SK-N-MC (cell line): ENCODE results near the gene ARPC4.

ENCODE experiments used
- DNase-seq: peaks from one replicate; pipeline ENCODE4 v3.0.0-alpha.2; 2011; ENCODE audit warnings: low read depth, low spot score
- H3K27ac ChIP-seq: fragments of 200-600 bp; sonication (generic); 2 replicates; pipeline ENCODE4 v1.5.1; 2016; ENCODE audit warnings: mixed run types
- H3K36me3 ChIP-seq: fragments of 200-600 bp; sonication (generic); 2 replicates; pipeline ENCODE4 v1.6.1; 2017; ENCODE audit warnings: antibody characterized with exemption, low read length, mixed read lengths; ENCODE audit not compliant: insufficient read depth
- H3K4me3 ChIP-seq: fragments of 200-600 bp; sonication (generic); 2 replicates; pipeline ENCODE4 v1.5.1; 2016
- H3K9ac ChIP-seq: fragments of 200-600 bp; sonication (generic); 2 replicates; pipeline ENCODE4 v1.8.0; 2017; ENCODE audit warnings: mixed run types, mixed read lengths; ENCODE audit not compliant: insufficient read length
- H3K9me3 ChIP-seq: fragments of 200-600 bp; sonication (generic); 2 replicates; pipeline ENCODE4 v1.6.1; 2017; ENCODE audit warnings: low read depth, mild to moderate bottlenecking, antibody characterized with exemption, low read length, moderate library complexity, mixed read lengths
- EZH2 ChIP-seq: fragments of 200-600 bp; sonication (generic); IDR thresholded peaks from one replicate; pipeline ENCODE4 v1.6.1; 2017; ENCODE audit warnings: antibody characterized with exemption
- FOXP2 ChIP-seq: optimal IDR thresholded peaks from 2 replicates; pipeline ENCODE3; 2011; ENCODE audit warnings: mild to moderate bottlenecking, moderate library complexity; ENCODE audit not compliant: insufficient read depth; ENCODE audit errors: extremely low read length, control extremely low read depth
- POLR2AphosphoS5 ChIP-seq: IDR thresholded peaks from 2 replicates; pipeline ENCODE4 v1.6.1; 2012; ENCODE audit warnings: mild to moderate bottlenecking, low read depth, low read length, borderline replicate concordance

ARPC4 gene

DNA sequence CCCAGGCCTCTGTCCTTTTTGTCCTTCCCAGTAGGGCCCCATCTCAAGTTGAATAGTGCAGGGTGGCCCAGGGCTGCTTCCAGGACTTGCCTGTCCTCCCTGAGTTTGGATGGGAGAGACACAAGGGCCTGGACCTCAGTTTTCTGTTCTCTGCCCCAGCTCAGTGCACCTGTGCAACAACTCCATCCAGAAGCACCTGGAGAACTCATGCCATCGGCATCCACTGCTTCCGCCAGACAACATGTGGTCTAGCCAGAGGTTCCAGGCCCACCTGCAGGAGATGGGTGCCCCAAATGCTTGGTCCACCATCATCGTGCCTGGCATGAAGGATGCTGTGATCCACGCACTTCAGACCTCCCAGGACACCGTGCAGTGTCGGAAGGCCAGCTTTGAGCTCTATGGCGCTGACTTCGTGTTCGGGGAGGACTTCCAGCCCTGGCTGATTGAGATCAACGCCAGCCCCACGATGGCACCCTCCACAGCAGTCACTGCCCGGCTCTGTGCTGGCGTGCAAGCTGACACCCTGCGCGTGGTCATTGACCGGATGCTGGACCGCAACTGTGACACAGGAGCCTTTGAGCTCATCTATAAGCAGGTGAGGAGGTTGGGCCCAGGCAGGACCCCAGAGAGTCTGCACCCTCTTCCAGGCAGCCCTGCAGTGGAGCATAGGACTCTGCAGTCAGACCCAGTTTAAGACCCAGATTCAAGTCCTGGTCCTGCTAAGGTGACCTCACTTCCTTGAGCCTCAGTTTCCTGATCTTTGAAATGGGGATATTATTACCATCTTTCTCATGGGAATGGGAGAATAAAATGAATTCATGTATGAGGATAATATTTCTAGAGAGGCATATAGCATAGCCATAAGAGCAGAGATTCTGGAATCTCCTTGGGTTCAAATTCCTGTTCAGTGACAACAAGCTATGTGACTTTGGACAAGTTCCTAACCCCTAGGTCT is 36.2 kb downstream of the ARPC4 start:
- H3K27ac ChIP-seq = no peak overlapping the region
- DNase-seq = no peak
- no peaks in the 10 kb centered on the region for H3K36me3 ChIP-seq
- H3K9ac ChIP-seq = no peak overlapping the region
- H3K9me3 ChIP-seq = no peaks in the 10 kb centered on the region
- TF ChIP-seq POLR2AphosphoS5 (no peak), FOXP2 (no peak), EZH2 (no peak)
- H3K4me3 ChIP-seq = no peak overlapping the region

DNA sequence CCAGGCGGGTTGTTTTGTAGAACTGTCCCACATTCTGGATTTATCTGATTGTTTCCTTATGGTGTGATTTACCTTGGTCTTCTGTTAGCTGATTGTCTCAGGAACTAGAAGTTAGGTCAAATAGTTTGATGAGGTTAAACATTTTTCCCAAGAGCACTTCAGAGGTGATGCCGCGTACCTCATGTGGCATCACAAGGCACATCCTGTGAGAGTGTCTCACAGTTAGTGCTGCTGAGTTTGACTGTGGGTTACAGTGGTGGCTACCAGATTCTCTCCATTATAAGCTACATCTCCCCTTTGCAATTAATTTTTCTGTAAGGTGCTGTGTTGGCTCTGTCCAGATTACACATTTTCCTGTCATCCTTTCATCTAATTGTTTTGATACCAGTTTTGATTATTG is 38.4 kb downstream of the ARPC4 start:
- Histone ChIP-seq H3K27ac (no peak overlapping the region), H3K9me3 (no peaks in the 10 kb centered on the region), H3K36me3 (no peaks in the 10 kb centered on the region), H3K4me3 (no peak overlapping the region), H3K9ac (no peak overlapping the region)
- no peak for TF ChIP-seq POLR2AphosphoS5
- TF ChIP-seq EZH2 = no peak
- no peak for TF ChIP-seq FOXP2
- no peak for DNase-seq

DNA sequence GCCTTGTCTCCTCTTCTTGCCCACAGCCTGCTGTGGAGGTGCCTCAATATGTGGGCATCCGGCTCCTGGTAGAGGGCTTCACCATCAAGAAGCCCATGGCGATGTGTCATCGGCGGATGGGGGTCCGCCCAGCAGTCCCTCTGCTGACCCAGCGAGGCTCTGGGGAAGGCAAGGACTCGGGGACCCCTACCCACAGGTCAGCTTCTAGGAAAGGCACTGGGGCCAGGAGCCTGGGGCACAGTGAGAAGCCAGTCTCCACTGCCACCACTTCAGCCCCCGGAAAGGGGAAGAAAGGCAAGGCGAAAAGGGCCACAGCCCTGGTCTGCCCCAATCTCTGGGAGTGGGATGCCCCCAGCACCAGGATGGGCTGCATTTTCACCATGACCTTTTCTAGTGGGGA is 40.2 kb downstream of the ARPC4 start:
- TF ChIP-seq POLR2AphosphoS5 = no peak
- no peak for TF ChIP-seq EZH2
- TF ChIP-seq FOXP2 = no peak
- no peak for DNase-seq
- Histone ChIP-seq H3K9me3 (no peaks in the 10 kb centered on the region), H3K36me3 (no peaks in the 10 kb centered on the region), H3K27ac (no peak overlapping the region), H3K9ac (no peak overlapping the region), H3K4me3 (no peak overlapping the region)

DNA sequence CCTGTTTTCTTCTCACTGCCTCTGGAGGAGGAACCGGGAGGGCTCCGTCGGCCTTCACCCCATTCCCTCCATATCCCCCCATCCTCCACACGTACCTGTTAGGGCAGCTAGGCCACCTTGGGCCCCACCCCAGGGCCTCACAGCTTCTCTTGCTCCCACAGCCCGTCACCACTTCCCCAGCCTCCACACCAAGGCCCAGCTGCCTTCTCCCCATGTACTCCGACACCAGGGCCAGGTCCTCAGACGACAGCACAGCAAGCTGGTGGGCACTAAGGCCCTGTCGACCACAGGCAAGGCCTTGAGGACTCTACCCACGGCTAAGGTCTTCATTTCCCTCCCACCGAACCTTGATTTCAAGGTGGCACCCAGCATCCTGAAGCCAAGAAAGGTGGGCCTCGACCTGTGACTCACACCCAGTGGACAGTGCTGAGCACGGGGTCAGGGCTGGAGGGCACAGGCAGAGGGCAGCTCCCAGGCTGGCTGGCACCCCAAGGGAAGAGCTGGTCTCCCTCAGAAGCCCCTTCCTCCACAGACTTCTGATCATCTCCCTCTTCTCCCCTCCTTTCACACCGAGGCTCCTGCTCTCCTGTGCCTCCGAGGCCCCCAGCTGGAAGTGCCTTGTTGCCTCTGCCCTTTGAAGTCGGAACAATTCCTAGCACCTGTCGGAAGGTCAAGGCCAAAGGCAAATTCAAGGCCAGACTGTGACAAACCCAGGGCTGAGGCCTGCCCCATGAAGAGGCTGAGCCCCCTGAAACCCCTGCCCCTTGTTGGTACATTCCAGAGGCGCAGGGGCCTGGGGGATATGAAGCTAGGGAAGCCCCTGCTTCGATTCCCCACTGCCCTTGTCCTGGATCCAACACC is 41.9 kb downstream of the ARPC4 start:
- Histone ChIP-seq H3K36me3 (no peaks in the 10 kb centered on the region), H3K27ac (no peak overlapping the region), H3K4me3 (no peak overlapping the region), H3K9ac (no peak overlapping the region), H3K9me3 (no peaks in the 10 kb centered on the region)
- DNase-seq = no peak
- TF ChIP-seq FOXP2 (no peak), POLR2AphosphoS5 (no peak), EZH2 (no peak)

DNA sequence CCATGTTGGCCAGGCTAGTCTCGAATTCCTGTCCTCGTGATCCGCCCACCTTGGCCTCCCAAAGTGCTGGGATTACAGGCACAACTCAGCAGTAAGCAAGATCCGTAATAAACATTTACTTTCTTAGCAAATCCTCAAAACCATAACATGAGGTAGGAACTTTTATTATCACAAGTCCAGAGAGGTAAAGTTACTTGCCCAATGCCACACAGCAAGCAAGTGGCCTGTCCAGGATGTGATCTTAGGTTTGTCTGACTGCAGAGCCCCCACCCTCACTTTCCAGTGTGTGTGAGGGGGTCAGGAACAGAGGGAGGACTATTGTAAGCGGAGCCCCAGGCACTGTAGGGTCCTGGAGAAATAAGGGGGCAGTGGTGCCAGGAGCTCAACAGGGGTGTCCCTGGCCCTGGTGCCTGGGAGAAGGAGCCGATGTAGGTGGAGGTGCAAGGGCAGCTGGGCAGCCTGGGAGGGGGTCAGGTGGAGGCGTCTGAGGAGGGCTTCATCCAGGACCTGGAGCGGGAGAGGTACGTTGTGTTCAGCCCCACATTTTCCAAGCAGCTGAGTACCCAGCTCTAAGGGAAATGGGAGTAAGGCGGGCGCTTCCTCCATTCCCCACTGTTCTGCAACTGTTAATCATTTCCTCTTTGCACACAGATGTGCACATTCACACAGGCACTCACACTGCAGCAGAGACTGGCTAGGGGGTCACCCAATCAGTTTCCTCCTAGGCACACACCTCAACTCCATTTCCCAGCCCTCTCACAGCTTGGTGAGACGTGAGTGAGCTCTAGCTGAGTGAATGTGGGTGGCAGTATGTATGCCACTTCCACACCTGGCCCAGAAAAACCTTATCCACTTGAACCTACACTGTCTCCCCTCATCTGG is 45.1 kb downstream of the ARPC4 start:
- TF ChIP-seq POLR2AphosphoS5 (no peak), FOXP2 (no peak), EZH2 (no peak)
- no peak for DNase-seq
- H3K9me3 ChIP-seq = no peaks in the 10 kb centered on the region
- H3K27ac ChIP-seq = no peak overlapping the region
- no peak overlapping the region for H3K9ac ChIP-seq
- H3K4me3 ChIP-seq = no peak overlapping the region
- no peaks in the 10 kb centered on the region; the same call in 1 of the 2 replicates for H3K36me3 ChIP-seq

DNA sequence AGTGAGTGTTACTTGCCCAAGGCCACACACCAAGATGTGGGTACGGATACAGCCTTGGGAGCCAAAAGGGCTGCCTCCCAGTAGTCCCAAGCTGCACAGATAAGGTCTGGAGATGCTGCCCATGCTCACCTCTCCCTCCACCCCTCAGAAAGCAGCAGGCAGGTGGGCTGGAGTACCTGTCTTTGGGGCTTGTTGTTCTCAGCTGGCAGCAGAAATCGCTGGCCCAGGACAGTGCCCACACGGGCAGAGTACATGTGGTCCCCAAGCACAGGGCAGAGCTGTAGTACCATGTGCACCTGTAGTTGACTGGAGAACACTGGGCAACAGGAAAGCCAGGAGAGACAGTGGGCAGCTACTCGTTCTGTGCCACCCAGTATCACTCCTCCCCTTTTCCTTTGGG is 46.0 kb downstream of the ARPC4 start:
- Histone ChIP-seq H3K36me3 (no peaks in the 10 kb centered on the region; the same call in 1 of the 2 replicates), H3K4me3 (no peak overlapping the region)

DNA sequence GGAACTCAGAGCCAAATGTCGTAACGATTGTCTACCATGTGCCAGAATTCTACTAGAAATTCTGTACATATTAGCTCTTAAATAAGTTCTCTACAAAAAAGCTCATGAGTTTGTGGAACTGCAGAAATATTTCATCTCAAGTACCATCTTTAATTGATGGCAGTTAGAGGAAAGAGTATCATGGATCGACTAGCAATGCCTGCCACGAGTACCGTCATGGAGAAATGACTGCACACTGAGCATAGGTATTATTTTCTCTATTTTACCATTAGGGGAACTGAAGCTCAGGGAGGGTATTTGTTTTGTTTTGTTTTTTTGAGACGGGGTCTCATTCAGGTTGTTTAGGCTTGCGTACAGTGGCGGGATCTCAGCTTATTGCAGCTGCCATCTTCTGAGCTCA is 48.1 kb downstream of the ARPC4 start:
- no peak overlapping the region for H3K4me3 ChIP-seq
- H3K9me3 ChIP-seq = no peaks in the 10 kb centered on the region
- no peak overlapping the region for H3K27ac ChIP-seq
- H3K36me3 ChIP-seq = no peaks in the 10 kb centered on the region; the same call in 1 of the 2 replicates
- H3K9ac ChIP-seq = no peak overlapping the region
- TF ChIP-seq POLR2AphosphoS5 (no peak), EZH2 (no peak), FOXP2 (no peak)
- no peak for DNase-seq

More for the DNA sequence above, 46.0 kb downstream of the ARPC4 start:
- DNase-seq = no peak
- Histone ChIP-seq H3K27ac (no peak overlapping the region), H3K9ac (no peak overlapping the region), H3K9me3 (no peaks in the 10 kb centered on the region)
- TF ChIP-seq POLR2AphosphoS5 (no peak), EZH2 (no peak), FOXP2 (no peak)
